HEK293 (cell line): ENCODE measurements around the gene CTXND2.

Experiments
- CTCF ChIA-PET: fragments of 350-600 bp; formaldehyde crosslinking; extraction: SDS; loops from one replicate; lab custom pipeline; 2021; ENCODE audit warnings: antibody characterized with exemption; lab: Yijun Ruan, JAX
- POLR2A ChIA-PET: fragments of 300-600 bp; formaldehyde crosslinking; extraction: SDS; loops from one replicate; lab custom pipeline; 2020; ENCODE audit warnings: antibody characterized with exemption, inconsistent platforms; lab: Yijun Ruan, JAX
- H3K27ac ChIP-seq: fragments of 200-500 bp; sonication (Bioruptor generic); 2 replicates; pipeline ENCODE4 v1.5.1; 2014; ENCODE audit warnings: low read depth, low read length, control low read depth, inconsistent platforms; ENCODE audit errors: extremely low read depth
- H3K36me3 ChIP-seq, 2 experiments: fragments of 200-500 bp in 1 of 2; sonication (Bioruptor generic) in 1 of 2; 1 replicate in 1 of 2; 2 replicates in 1 of 2; pipeline ENCODE4 v1.5.1; 2014 to 2017; ENCODE audit warnings: inconsistent platforms in 2 of 2, low read length in 2 of 2; ENCODE audit not compliant: control insufficient read depth in 2 of 2, insufficient read depth in 1 of 2
- H3K4me1 ChIP-seq: fragments of 200-500 bp; sonication (Bioruptor generic); 2 replicates; pipeline ENCODE4 v1.5.1; 2014; ENCODE audit warnings: mild to moderate bottlenecking, low read length, inconsistent platforms; ENCODE audit not compliant: control insufficient read depth, insufficient read depth
- H3K4me3 ChIP-seq: 2 replicates; pipeline ENCODE4 v1.5.1; 2011; ENCODE audit warnings: low read depth, mild to moderate bottlenecking, control low read depth, low read length, moderate library complexity
- H3K9me3 ChIP-seq: fragments of 200-500 bp; sonication (Bioruptor generic); 2 replicates; pipeline ENCODE4 v1.5.1; 2014; ENCODE audit warnings: low read depth, low read length, inconsistent platforms; ENCODE audit not compliant: control insufficient read depth, insufficient read depth
- BCL11A ChIP-seq: fragments of 450-650 bp; formaldehyde crosslinking; IDR thresholded peaks from 2 replicates; pipeline ENCODE4 v1.5.1; 2016; ENCODE audit warnings: low read depth, missing biosample characterization, missing genetic modification characterization
- ELK4 ChIP-seq: IDR thresholded peaks from 2 replicates; pipeline ENCODE4 v1.6.1; 2011; ENCODE audit warnings: mild to moderate bottlenecking, low read depth, low read length, borderline replicate concordance
- GFI1B ChIP-seq: fragments of 450-650 bp; formaldehyde crosslinking; IDR thresholded peaks from 2 replicates; pipeline ENCODE4 v1.5.1; 2016; ENCODE audit warnings: missing biosample characterization, missing genetic modification characterization
- GLIS2 ChIP-seq: fragments of 450-650 bp; formaldehyde crosslinking; IDR thresholded peaks from 2 replicates; pipeline ENCODE4 v1.5.1; 2016; ENCODE audit warnings: missing biosample characterization, missing genetic modification characterization
- PRDM1 ChIP-seq: fragments of 450-650 bp; formaldehyde crosslinking; IDR thresholded peaks from 2 replicates; pipeline ENCODE4; 2016; ENCODE audit warnings: missing biosample characterization, missing genetic modification characterization
- PRDM6 ChIP-seq: fragments of 450-650 bp; formaldehyde crosslinking; IDR thresholded peaks from 2 replicates; pipeline ENCODE4 v1.5.1; 2017; ENCODE audit warnings: missing biosample characterization, missing genetic modification characterization
- SP2 ChIP-seq: fragments of 450-650 bp; formaldehyde crosslinking; IDR thresholded peaks from 2 replicates; pipeline ENCODE4 v1.5.1; 2016; ENCODE audit warnings: missing biosample characterization, missing genetic modification characterization
- ZBTB49 ChIP-seq: fragments of 450-650 bp; formaldehyde crosslinking; IDR thresholded peaks from 2 replicates; pipeline ENCODE4 v1.5.1; 2016; ENCODE audit warnings: missing biosample characterization, missing genetic modification characterization, low read depth
- ZBTB7A ChIP-seq: fragments of 450-650 bp; formaldehyde crosslinking; IDR thresholded peaks from 2 replicates; pipeline ENCODE4 v1.5.1; 2016; ENCODE audit warnings: low read depth, missing biosample characterization, missing genetic modification characterization
- ZFHX2 ChIP-seq: fragments of 450-650 bp; formaldehyde crosslinking; conservative IDR thresholded peaks from 2 replicates; pipeline ENCODE4 v1.5.1; 2016; ENCODE audit warnings: missing biosample characterization, missing genetic modification characterization
- ZFP37 ChIP-seq: fragments of 450-650 bp; formaldehyde crosslinking; IDR thresholded peaks from 2 replicates; pipeline ENCODE4 v1.5.1; 2016; ENCODE audit warnings: missing biosample characterization, missing genetic modification characterization
- ZIC2 ChIP-seq: fragments of 450-650 bp; formaldehyde crosslinking; IDR thresholded peaks from 2 replicates; pipeline ENCODE4 v1.5.1; 2016; ENCODE audit warnings: missing biosample characterization, missing genetic modification characterization
- ZNF114 ChIP-seq: fragments of 450-650 bp; formaldehyde crosslinking; IDR thresholded peaks from 2 replicates; pipeline ENCODE4 v1.5.0; 2017; ENCODE audit warnings: missing biosample characterization, missing genetic modification characterization
- ZNF157 ChIP-seq: fragments of 450-650 bp; formaldehyde crosslinking; IDR thresholded peaks from 2 replicates; pipeline ENCODE4 v1.5.1; 2016; ENCODE audit warnings: missing biosample characterization, missing genetic modification characterization
- ZNF23 ChIP-seq: fragments of 450-650 bp; formaldehyde crosslinking; IDR thresholded peaks from 2 replicates; pipeline ENCODE4 v1.5.1; 2016; ENCODE audit warnings: missing biosample characterization, missing genetic modification characterization, borderline replicate concordance
- ZNF26 ChIP-seq: fragments of 450-650 bp; formaldehyde crosslinking; IDR thresholded peaks from 2 replicates; pipeline ENCODE4 v1.5.1; 2016; ENCODE audit warnings: missing biosample characterization, missing genetic modification characterization
- ZNF280C ChIP-seq: fragments of 450-650 bp; formaldehyde crosslinking; IDR thresholded peaks from 2 replicates; pipeline ENCODE4 v1.5.1; 2016; ENCODE audit warnings: missing biosample characterization, missing genetic modification characterization
- ZNF311 ChIP-seq: fragments of 450-650 bp; formaldehyde crosslinking; IDR thresholded peaks from 2 replicates; pipeline ENCODE4 v1.5.1; 2017; ENCODE audit warnings: missing biosample characterization, missing genetic modification characterization, borderline replicate concordance
- ZNF404 ChIP-seq: fragments of 450-650 bp; formaldehyde crosslinking; IDR thresholded peaks from 2 replicates; pipeline ENCODE4 v1.5.1; 2017; ENCODE audit warnings: missing biosample characterization, missing genetic modification characterization
- ZNF423 ChIP-seq: fragments of 450-650 bp; formaldehyde crosslinking; IDR thresholded peaks from 2 replicates; pipeline ENCODE4 v1.5.1; 2016; ENCODE audit warnings: missing biosample characterization, missing genetic modification characterization
- ZNF510 ChIP-seq: fragments of 450-650 bp; formaldehyde crosslinking; IDR thresholded peaks from 2 replicates; pipeline ENCODE4 v1.5.1; 2018; ENCODE audit warnings: mild to moderate bottlenecking, missing genetic modification characterization, missing biosample characterization; ENCODE audit not compliant: insufficient replicate concordance
- ZNF521 ChIP-seq: fragments of 450-650 bp; formaldehyde crosslinking; IDR thresholded peaks from 2 replicates; pipeline ENCODE4 v1.5.1; 2017; ENCODE audit warnings: missing biosample characterization, mild to moderate bottlenecking, missing genetic modification characterization
- ZNF549 ChIP-seq: fragments of 450-650 bp; IDR thresholded peaks from 2 replicates; pipeline ENCODE4 v1.5.1; 2018; ENCODE audit warnings: missing biosample characterization, missing genetic modification characterization, mild to moderate bottlenecking, inconsistent platforms, moderate library complexity
- ZNF560 ChIP-seq: fragments of 450-650 bp; formaldehyde crosslinking; IDR thresholded peaks from 2 replicates; pipeline ENCODE4 v1.5.1; 2017; ENCODE audit warnings: missing biosample characterization, missing genetic modification characterization, borderline replicate concordance
- ZNF692 ChIP-seq: fragments of 450-650 bp; formaldehyde crosslinking; IDR thresholded peaks from 2 replicates; pipeline ENCODE4 v1.5.1; 2016; ENCODE audit warnings: missing biosample characterization, missing genetic modification characterization
- ZSCAN5A ChIP-seq: fragments of 450-650 bp; formaldehyde crosslinking; IDR thresholded peaks from 2 replicates; pipeline ENCODE4 v1.5.1; 2016; ENCODE audit warnings: missing biosample characterization, missing genetic modification characterization

The CTXND2 gene

GRCh38 chr1:150926097-150926741, 39.3 kb downstream of the CTXND2 start, which contains the start of gene SETDB1:
Gene SETDB1, plus strand, starts transcription at chr1:150926363. Its CDS starts 1,352 bp downstream, at chr1:150927715.
- ChIA-PET POLR2A (interaction anchor here (1.3 kb wide), 1 partner anchor 229 kb away, joined by 3 read pairs; the partner anchor contains the start of gene GOLPH3L), CTCF (interaction anchor here (0.7 to 1.1 kb wide), 3 partner anchors 33 to 113 kb away, joined by 3 to 4 read pairs (median 4); no protein-coding TSS in a partner anchor)
- Histone ChIP-seq H3K4me1 (no peaks in the 10 kb centered on the region), H3K27ac (peak within 1 kb of the TSS; percentile 78), H3K36me3 (peaks cover 24 to 35% of the 10 kb centered on the region in 2 experiments), H3K4me3 (peak within 1 kb of the TSS; percentile 67), H3K9me3 (no peaks in the 10 kb centered on the region)
- TF ChIP-seq ZNF114 (tag by site-specific recombination): no peak
- no peak for TF ChIP-seq ZNF311 (tag by site-specific recombination)
- TF ChIP-seq ZNF560 (tag by site-specific recombination): no peak
- no peak for TF ChIP-seq ZSCAN5A (tag by site-specific recombination)
- TF ChIP-seq SP2 (tag by site-specific recombination): peak; percentile 82
- no peak for TF ChIP-seq ZNF404
- TF ChIP-seq ELK4: no peak
- no peak for TF ChIP-seq ZNF423 (tag by site-specific recombination)
- TF ChIP-seq ZNF521 (tag by site-specific recombination): no peak
- peak; percentile 87 for TF ChIP-seq BCL11A (tag by site-specific recombination)
- no peak for TF ChIP-seq GLIS2 (tag by site-specific recombination)
- no peak for TF ChIP-seq ZNF510
- TF ChIP-seq ZBTB7A (tag by site-specific recombination): peak; percentile 63; the same call in 1 of the 2 replicates
- no peak for TF ChIP-seq PRDM6 (tag by site-specific recombination)
- peak; percentile 73; the same call in 1 of the 2 replicates for TF ChIP-seq ZNF692
- TF ChIP-seq PRDM1 (tag by site-specific recombination): peak; percentile 81
- TF ChIP-seq ZNF157 (tag by site-specific recombination): no peak
- TF ChIP-seq ZNF280C: no peak
- no peak for TF ChIP-seq GFI1B (tag by site-specific recombination)
- no peak for TF ChIP-seq ZNF549
- no peak for TF ChIP-seq ZFP37 (tag by site-specific recombination)
- TF ChIP-seq ZNF26 (tag by site-specific recombination): no peak
- peak; percentile 92 for TF ChIP-seq ZFHX2
- TF ChIP-seq ZBTB49 (tag by site-specific recombination): no peak
- peak; percentile 57 for TF ChIP-seq ZIC2 (tag by site-specific recombination)
- TF ChIP-seq ZNF23 (tag by site-specific recombination): no peak
